Measurements from ENCODE around the gene ALOX15B.

Gene ALOX15B

GRCh38 chr17:8014558-8014850, 24.4 kb upstream of the ALOX15B start:
- H3K4me3 ChIP-seq (ENCODE audit: low read length) = no peak overlapping the region
- TF ChIP-seq, protein P1, sequence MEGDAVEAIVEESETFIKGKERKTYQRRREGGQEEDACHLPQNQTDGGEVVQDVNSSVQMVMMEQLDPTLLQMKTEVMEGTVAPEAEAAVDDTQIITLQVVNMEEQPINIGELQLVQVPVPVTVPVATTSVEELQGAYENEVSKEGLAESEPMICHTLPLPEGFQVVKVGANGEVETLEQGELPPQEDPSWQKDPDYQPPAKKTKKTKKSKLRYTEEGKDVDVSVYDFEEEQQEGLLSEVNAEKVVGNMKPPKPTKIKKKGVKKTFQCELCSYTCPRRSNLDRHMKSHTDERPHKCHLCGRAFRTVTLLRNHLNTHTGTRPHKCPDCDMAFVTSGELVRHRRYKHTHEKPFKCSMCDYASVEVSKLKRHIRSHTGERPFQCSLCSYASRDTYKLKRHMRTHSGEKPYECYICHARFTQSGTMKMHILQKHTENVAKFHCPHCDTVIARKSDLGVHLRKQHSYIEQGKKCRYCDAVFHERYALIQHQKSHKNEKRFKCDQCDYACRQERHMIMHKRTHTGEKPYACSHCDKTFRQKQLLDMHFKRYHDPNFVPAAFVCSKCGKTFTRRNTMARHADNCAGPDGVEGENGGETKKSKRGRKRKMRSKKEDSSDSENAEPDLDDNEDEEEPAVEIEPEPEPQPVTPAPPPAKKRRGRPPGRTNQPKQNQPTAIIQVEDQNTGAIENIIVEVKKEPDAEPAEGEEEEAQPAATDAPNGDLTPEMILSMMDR (IDR thresholded peaks at IDR 0.05; ENCODE audit: insufficient read depth, low read depth, low read length, missing control alignments) = no peak
- DNase-seq (ENCODE audit: low read depth) = no peak

DNA sequence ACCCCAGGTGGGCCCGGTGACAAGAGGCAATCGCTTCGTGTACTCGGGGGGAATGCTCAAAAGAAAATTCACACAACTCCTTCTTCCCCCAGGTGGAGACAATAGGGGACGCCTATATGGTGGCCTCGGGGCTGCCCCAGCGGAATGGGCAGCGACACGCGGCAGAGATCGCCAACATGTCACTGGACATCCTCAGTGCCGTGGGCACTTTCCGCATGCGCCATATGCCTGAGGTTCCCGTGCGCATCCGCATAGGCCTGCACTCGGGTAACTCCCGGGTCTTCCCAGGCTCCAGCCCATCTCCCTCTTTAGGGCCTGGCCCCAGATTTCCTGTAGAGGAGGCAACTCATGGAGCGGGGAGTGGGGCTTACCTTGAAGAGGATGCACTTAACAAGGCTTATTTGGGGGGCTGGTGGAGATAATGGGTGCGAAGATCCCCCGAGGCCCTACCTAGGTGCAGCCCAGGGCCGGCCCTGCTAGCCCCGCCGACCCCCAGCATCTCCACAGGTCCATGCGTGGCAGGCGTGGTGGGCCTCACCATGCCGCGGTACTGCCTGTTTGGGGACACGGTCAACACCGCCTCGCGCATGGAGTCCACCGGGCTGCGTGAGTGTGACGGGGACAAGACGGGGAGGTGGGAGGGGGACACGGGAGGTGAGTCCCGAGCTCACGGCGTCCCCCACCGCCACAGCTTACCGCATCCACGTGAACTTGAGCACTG, 23.5 kb upstream of the ALOX15B start:
- TF ChIP-seq, protein P1 (IDR thresholded peaks at IDR 0.05; ENCODE audit: insufficient read depth, low read depth, low read length, missing control alignments) = no peak
- DNase-seq (ENCODE audit: low read depth) = no peak
- H3K4me3 ChIP-seq (ENCODE audit: low read length) = no peak overlapping the region

DNA sequence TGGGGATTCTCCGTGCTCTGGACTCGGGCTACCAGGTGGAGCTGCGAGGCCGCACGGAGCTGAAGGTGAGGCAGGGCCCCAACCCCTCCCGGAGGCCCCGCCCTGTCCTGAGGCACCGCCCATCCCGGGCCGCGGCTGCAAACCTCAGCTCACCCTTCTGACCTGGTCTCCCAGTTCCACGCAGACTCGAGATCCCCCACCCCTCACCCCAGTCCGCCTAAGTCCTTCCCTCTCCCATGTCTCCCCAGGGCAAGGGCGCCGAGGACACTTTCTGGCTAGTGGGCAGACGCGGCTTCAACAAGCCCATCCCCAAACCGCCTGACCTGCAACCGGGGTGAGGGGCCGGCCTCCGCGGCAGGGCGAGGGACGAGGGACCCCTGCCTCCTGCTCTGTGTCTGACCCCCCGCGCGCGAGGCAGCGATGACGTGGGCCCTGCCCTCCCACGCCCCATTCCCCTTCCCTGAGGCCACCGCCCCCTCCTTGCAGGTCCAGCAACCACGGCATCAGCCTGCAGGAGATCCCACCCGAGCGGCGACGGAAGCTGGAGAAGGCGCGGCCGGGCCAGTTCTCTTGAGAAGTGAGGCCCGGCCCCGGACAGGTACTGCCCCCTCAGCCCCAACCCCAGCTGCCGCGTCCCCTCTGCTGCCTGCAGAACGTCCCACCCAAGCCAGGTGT, 22.8 kb upstream of the ALOX15B start:
- H3K4me3 ChIP-seq (ENCODE audit: low read length) = peak overlapping the region; percentile 38
- TF ChIP-seq, protein P1 (IDR thresholded peaks at IDR 0.05; ENCODE audit: insufficient read depth, low read depth, low read length, missing control alignments) = no peak
- no peak for DNase-seq (ENCODE audit: low read depth)

DNA sequence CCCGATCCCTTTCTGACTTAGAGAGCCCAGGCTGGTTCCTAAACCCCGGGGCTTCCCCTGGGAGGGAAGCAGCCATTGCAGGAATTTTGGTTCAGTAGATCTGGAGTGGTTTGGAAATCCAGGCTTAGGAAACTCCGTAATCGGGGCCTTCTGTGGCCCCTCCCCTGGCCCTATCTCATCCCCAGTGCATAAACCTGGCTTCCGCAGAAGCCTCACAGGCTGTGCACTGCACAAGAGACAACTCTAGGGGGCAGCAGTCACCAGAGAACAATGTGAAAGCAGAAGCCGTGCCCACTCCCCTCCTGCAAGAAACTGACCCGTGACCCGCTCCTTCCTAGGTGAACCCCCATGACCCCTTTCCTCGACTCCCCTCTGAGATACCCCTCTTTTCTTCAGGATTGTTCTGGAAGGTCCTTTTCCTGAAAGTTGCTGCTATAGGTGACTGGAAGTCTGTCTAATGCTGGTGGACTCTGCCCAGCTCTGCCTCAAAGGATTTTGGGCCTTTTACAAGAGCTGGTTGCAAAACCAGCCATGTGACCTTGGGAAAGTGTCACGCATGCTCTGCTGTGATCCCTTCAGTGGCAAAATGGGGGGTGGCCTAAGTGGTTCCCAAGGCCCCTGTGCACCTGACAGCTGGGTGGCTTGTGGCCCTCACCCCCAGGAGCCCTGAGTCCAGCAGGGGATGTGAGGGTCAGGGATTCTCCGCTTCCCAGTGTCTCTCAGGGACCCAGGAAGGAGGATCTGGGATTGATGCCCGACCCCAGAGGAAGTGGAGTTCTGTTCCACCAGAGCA, 22.0 kb upstream of the ALOX15B start:
- TF ChIP-seq, protein P1 (IDR thresholded peaks at IDR 0.05; ENCODE audit: insufficient read depth, low read depth, low read length, missing control alignments) = peak; percentile 79
- peak; percentile 70 for DNase-seq (ENCODE audit: low read depth)
- peak overlapping the region; percentile 38 for H3K4me3 ChIP-seq (ENCODE audit: low read length)

GRCh38 chr17:8018436-8018835, 20.4 kb upstream of the ALOX15B start:
- H3K4me3 ChIP-seq (ENCODE audit: low read length) = no peak overlapping the region
- no peak for DNase-seq (ENCODE audit: low read depth)
- TF ChIP-seq, protein P1 (IDR thresholded peaks at IDR 0.05; ENCODE audit: insufficient read depth, low read depth, low read length, missing control alignments) = no peak

- DNase-seq (ENCODE audit: low read depth) = peak; percentile 94
- TF ChIP-seq, protein P1 (IDR thresholded peaks at IDR 0.05; ENCODE audit: insufficient read depth, low read depth, low read length, missing control alignments) = no peak
- H3K4me3 ChIP-seq (ENCODE audit: low read length) = no peak overlapping the region
These were observed 19.7 kb upstream of the ALOX15B start for GRCh38 chr17:8019166-8019565.

Data from epithelial cell of esophagus (primary cell).